ENCODE results near the gene RRAS2. TPM values are rescaled to one million over a fixed set of nuclear protein-coding genes. Genes with fewer than 3 reads are reported as not detected.

RRAS2 gene
- total and polyA plus RNA-seq, 2 of the 4 experiments (the other 2 are of a cell fraction): 85.5 to 106 TPM

GRCh38 chr11:14244926-14245325 is 114.1 kb downstream of the RRAS2 start:
- no peak overlapping the region for H3K18ac ChIP-seq (ENCODE audit: low read depth, low read length)
- no peak overlapping the region for H2BK20ac ChIP-seq (ENCODE audit: low read depth, low read length)
- no peak overlapping the region for H2BK120ac ChIP-seq (ENCODE audit: low read depth, low read length)
- ChIA-PET CTCF (no interaction called here), POLR2A (ENCODE audit: unreplicated experiment) (interaction anchor here (0.6 kb wide), 1 partner anchor 1056 kb away, joined by 4 read pairs; no protein-coding TSS in a partner anchor)
- intact Hi-C loops (cut with micrococcal nuclease): loop anchor here (5.0 kb wide), 1 partner anchor 753 kb away; no protein-coding TSS in a partner anchor
- no peaks in the 10 kb centered on the region for H3K9me3 ChIP-seq (ENCODE audit: control insufficient read depth, insufficient read depth, low read length)
- H2BK15ac ChIP-seq (ENCODE audit: low read depth, low read length): no peak overlapping the region
- no peak overlapping the region for H3K14ac ChIP-seq (replicated peaks; ENCODE audit: low read depth, low read length)
- H3K4me1 ChIP-seq (ENCODE audit: control insufficient read depth, insufficient read depth, low read length): no peaks in the 10 kb centered on the region
- dilution Hi-C loops (cut with HindIII; ENCODE audit: low sequenced_read_pairs, unreplicated experiment): no loop called here
- 70% methylated on average over 2 of the region's 8 CpGs; no CpG with 5 or more reads in 1 of the 2 experiments for WGBS, 2 experiments (ENCODE audit: extremely low coverage in 2 of 2, insufficient read length in 1 of 2)
- BruUV-seq (replicated peaks): no TSS peak
- H3K9me1 ChIP-seq (ENCODE audit: insufficient read depth, low read length): no peaks in the 10 kb centered on the region
- DNase-seq (no peak), ATAC-seq (ENCODE audit: low read depth) (no peak)
- H3K36me3 ChIP-seq (ENCODE audit: control insufficient read depth, insufficient read depth, low read length): no peaks in the 10 kb centered on the region
- H4K91ac ChIP-seq (ENCODE audit: insufficient read depth, low read depth, low read length): no peak overlapping the region
- no peak overlapping the region for H2BK5ac ChIP-seq (ENCODE audit: low read depth, low read length, poor library complexity, severe bottlenecking)
- no peak overlapping the region for H3K4me3 ChIP-seq (ENCODE audit: insufficient read depth, low read depth, low read length)
- H3K23ac ChIP-seq (ENCODE audit: low read depth, low read length): no peak overlapping the region
- no peaks in the 10 kb centered on the region for H4K20me1 ChIP-seq (ENCODE audit: insufficient read depth, low read length)
- no peak overlapping the region for H3K27ac ChIP-seq (ENCODE audit: insufficient read depth, low read length)
- no peak overlapping the region for H3K9ac ChIP-seq (ENCODE audit: low read depth, low read length)
- H3K4ac ChIP-seq (ENCODE audit: low read depth, low read length): no peak overlapping the region
- no peaks in the 10 kb centered on the region for H3K79me1 ChIP-seq (ENCODE audit: low read depth in 1 of 2, low read length in 2 of 2)
- TF ChIP-seq FOS (IDR thresholded peaks at IDR 0.05; ENCODE audit: low read depth, low read length) (no peak), USF2 (IDR thresholded peaks at IDR 0.05; ENCODE audit: low read depth, low read length) (no peak), RAD21 (IDR thresholded peaks at IDR 0.05; ENCODE audit: low read length) (no peak), POLR2A (IDR thresholded peaks at IDR 0.05; ENCODE audit: low read depth, low read length) (no peak), MAZ (IDR thresholded peaks at IDR 0.05; ENCODE audit: borderline replicate concordance, low read depth, low read length) (no peak), CTCF (conservative IDR thresholded peaks at IDR 0.05; ENCODE audit: low read depth, low read length) (no peak), ELK1 (IDR thresholded peaks at IDR 0.05; ENCODE audit: borderline replicate concordance, low read depth, low read length) (no peak), MXI1 (IDR thresholded peaks at IDR 0.05; ENCODE audit: borderline replicate concordance, low read depth, low read length) (no peak), RCOR1 (IDR thresholded peaks at IDR 0.05; ENCODE audit: insufficient replicate concordance, low read length) (no peak), BHLHE40 (IDR thresholded peaks at IDR 0.05; ENCODE audit: low read depth, low read length) (no peak), NFE2L2 (IDR thresholded peaks at IDR 0.05; ENCODE audit: low read depth, low read length) (no peak), CEBPB (IDR thresholded peaks at IDR 0.05; ENCODE audit: low read depth, low read length) (no peak), CHD1 (IDR thresholded peaks at IDR 0.05; ENCODE audit: low read depth, low read length) (no peak), SMC3 (IDR thresholded peaks at IDR 0.05; ENCODE audit: low read depth, low read length) (no peak), RFX5 (IDR thresholded peaks at IDR 0.05; ENCODE audit: low read depth, low read length) (no peak), MAFK (IDR thresholded peaks at IDR 0.05; ENCODE audit: low read depth, low read length) (no peak)
- H2AK5ac ChIP-seq (ENCODE audit: low read depth, low read length): no peak overlapping the region
- H3K4me2 ChIP-seq (ENCODE audit: low read depth, low read length): no peak overlapping the region
- H3K56ac ChIP-seq (ENCODE audit: extremely low read depth, insufficient read depth, low read length): no peak overlapping the region
- H4K5ac ChIP-seq (ENCODE audit: low read depth, low read length): no peak overlapping the region
- H4K8ac ChIP-seq (ENCODE audit: low read depth in 2 of 2, low read length in 2 of 2): no peak overlapping the region
- in situ Hi-C loops (cut with MboI; ENCODE audit: low sequenced_read_pairs): loop anchor here (5.0 to 10.0 kb wide), 2 partner anchors 288 to 470 kb away; no protein-coding TSS in a partner anchor
- no peak overlapping the region for H2AFZ ChIP-seq (replicated peaks; ENCODE audit: low read length, poor library complexity)
- H2AK9ac ChIP-seq (replicated peaks; ENCODE audit: low read depth, low read length, poor library complexity): no peak overlapping the region
- peaks cover 32% of the 10 kb centered on the region for H3K27me3 ChIP-seq (ENCODE audit: control insufficient read depth, insufficient read depth, low read length)
